DOHH2 (cell line): Measurements from ENCODE around the gene CD200R1L.

ENCODE experiments used
- CTCF ChIP-seq: fragments of 200-600 bp; sonication (generic); IDR thresholded peaks from one replicate; pipeline ENCODE4 v1.5.1; 2014; ENCODE audit warnings: antibody characterized with exemption, mild to moderate bottlenecking, low read depth, low read length; ENCODE audit not compliant: poor library complexity, severe bottlenecking
- EZH2phosphoT487 ChIP-seq: fragments of 200-600 bp; sonication (generic); IDR thresholded peaks from 2 replicates; pipeline ENCODE4 v1.6.1; 2017; ENCODE audit warnings: borderline replicate concordance, mild to moderate bottlenecking, antibody characterized with exemption, low read length, moderate library complexity, mixed read lengths

GRCh38 chr3:112791736-112792135 lies 54.9 kb downstream of the CD200R1L start:
- TF ChIP-seq CTCF (no peak), EZH2phosphoT487 (no peak)
